GM19043 (cell line): Measurements from ENCODE around the gene MGAT5.

Source experiments
- ATAC-seq: cut with Tn5 transposase; IDR thresholded peaks from one replicate; pipeline ENCODE4 v1.9.1; 2021; ENCODE audit warnings: low read depth; ENCODE audit not compliant: unreplicated experiment

Gene MGAT5

DNA sequence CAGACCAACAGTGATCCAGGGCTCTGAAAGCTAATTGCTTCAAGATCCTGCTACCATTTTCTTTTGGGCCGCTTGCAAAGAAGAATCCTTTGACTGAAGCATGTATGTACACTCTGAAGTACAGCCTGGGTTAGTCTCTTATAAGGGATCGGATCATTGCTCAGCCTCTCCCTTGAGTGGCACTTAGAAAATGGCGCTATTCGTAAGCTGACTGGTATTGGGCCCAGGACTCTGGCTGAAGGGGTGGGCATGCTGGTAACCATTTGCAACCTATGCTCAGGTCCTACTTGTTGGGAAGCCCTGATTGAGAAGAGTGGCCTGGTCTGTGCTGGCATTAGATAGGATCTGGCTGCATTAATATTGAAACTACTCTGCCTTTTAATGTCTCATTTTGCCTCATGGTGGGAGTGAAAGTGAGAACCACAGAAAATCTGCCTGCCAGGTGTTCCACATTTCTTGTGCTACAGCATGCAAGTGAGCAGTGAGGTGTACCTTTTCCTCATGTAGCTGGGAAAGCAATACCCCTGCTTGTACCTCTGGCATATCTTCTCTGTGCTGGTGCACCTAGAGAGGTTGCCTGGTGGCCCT is 661 bp upstream of the MGAT5 start:
- ATAC-seq, result peak; percentile 56

DNA sequence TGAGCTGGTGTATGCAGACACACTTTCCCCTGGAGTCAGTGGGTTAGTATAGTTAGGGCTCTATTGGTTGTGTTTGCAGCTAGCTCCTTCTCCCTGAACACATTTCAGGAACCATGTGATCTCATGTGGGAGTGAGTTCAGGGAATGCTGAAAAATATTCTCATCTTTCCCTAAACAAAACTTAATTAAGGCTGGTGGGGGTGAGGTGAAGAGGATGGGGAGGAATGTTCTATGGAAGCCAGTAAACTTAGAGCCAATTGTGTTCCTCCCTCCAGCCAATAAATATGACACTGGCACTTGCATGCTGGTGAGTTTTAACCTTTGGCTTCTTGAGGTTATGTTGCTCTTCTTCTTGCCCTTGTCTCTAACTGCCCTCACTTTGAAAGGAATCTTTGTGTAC is 952 bp downstream of the MGAT5 start:
- no peak for ATAC-seq

DNA sequence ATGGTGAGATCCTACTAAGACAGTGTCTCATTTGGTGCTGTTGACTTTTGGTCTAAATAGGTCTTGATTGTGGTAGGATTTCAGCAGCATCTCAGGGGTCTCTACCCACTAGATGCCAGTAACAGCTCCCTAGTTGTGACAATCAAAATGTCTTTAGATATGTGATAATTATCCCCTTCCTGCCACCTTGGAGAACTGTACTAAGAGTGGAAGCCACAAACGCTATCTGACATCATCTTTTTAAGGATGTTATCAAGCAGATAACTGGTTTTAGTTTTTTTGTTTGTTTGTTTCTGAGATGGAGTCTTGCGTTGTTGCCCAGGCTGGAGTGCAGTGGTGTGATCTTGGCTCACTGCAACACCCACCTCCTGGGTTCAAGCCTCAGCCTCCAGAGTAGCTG is 3.1 kb downstream of the MGAT5 start:
- no peak for ATAC-seq

DNA sequence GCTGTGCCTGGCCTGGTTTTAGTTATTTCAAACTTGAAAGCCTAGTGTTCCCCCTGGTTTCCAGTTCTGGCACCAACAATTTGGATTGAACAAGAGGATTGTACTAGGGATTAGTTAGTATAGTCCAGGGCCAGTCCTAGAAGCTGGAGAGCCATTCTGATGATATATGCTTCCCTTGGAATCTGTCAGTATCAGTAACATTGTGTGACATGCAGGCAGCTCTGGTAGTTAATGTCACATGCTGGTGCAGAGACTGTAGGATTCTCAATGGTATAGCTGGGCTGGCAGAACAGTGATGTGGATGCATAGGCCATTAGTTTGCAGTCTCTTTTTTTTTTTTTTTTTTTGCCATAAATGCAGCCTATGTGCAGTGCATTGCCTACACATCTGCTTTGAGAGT is 3.6 kb downstream of the MGAT5 start:
- no peak for ATAC-seq

DNA sequence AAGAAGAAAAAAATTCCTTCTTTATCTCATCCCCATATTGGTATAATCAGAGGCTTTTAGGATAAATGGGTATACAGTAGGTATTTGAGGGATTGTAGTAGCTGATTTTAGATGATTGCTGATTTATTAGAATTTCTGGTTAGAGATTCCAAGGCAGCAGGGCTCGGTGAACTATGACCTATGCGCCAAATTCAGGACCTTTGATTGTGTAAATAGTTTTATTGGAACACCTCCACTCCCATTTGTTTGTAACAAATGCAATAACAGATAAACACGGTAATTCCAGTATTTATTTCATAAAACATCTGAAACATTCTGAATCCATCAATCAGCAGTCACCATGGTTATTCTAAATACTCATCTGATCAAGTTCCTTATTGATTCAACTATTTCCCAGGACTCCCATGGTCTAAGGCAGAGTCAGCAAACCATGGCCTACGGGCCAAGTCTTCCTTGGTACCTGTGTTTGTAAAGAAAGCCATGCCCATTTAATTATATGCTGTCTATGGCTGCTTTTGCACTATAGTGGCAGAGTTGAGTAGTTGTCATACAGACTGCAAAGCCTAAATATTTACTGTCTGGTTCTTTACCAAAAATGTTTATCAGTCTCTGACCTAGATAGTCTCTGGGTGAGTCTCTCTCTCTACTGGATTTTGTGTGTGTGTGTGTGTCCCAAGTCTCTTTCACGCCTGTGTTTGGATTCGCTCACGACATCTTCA is 4.3 kb downstream of the MGAT5 start:
- ATAC-seq, result no peak

DNA sequence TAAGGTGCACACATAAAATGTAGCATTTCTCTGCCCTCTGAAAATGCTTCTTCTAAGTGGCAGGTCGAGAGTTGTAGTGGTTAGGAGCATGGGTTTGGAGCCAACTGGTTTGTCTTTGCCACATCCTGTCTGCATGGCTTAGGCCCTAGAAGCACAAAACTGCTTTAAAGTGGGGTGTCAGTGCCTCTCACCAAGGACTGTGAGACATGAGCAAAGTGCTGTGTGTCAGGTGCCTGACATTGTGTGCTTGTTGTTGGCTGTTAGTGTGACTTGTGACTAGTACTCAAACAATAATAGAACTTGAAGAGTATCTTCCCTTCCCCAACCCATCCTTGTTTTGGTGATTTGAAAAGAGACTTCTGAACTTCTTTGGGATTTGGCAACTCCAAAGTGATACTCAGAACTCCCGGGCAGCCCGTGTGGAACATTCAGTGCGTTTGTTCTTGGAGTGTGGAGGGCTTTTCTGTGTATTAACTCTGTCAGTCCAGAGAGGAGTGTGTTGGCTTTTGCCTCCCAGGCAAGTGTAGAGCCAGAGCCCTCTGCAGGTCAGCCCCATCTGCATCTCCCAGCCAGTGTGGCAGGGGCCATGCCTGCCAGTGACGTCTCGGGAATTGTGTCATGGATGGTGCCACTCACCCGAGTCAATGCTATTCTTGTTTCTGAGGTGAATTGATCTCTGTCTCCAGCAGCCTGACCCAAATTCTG is 5.0 kb downstream of the MGAT5 start:
- peak; percentile 37 for ATAC-seq

DNA sequence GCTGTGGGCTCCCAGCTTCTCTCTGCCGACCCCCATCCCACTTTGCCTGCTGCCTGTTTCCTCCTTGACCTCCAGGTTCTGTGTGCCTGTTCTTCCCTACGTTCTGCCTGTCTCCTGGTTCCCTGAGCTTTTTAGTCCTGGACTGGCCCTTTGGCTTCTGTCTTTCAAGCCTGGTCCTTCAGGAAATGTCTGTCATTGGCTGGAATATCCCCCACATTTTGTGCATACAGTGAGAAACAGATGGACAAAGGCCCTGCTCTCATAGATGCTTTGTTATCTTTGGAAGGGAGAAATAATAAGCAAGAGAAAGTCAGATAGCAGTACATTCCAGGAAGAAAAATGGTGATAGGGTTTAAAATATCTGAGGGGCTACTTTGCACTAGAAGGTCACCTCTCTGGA is 5.7 kb downstream of the MGAT5 start:
- no peak for ATAC-seq

DNA sequence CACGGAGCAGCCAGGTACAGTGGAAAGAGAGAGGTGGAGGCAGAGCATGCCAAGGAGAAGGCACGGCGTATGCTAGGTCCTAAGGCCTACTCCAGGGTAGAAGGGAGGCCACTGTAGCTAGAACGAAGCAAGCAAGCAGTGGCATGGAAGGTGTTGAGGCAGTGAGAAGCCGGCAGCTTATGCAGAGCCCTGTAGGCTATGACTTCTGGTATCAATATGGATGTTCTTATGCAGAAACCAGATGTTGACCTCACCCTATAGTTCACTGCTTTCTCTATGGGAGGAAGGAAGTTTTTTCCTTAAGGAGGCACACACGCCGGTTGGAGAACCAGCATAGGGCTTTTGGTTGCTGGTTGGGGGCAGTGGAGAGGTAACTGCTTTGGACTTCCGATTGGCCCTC is 6.1 kb downstream of the MGAT5 start:
- no peak for ATAC-seq

DNA sequence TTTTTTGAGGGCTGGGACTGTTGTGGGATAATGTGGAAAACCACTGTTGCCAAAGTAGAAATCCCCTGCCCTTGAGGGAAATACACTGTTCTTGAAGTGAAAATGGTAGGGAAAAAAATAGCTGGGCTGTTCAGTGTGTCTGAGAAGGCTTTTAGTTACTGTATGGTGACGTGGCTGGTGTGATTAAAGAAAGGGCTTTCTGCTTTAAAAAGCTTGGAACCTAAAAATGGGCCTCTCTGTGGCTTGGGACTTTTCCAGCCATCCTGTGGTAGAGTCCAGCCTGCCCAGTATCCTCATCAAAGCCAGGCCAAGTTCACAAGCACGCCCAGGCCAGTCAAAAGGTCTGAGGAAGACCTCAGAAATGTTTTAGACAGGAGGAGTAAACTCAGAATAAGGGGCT is 6.8 kb downstream of the MGAT5 start:
- ATAC-seq, result no peak

DNA sequence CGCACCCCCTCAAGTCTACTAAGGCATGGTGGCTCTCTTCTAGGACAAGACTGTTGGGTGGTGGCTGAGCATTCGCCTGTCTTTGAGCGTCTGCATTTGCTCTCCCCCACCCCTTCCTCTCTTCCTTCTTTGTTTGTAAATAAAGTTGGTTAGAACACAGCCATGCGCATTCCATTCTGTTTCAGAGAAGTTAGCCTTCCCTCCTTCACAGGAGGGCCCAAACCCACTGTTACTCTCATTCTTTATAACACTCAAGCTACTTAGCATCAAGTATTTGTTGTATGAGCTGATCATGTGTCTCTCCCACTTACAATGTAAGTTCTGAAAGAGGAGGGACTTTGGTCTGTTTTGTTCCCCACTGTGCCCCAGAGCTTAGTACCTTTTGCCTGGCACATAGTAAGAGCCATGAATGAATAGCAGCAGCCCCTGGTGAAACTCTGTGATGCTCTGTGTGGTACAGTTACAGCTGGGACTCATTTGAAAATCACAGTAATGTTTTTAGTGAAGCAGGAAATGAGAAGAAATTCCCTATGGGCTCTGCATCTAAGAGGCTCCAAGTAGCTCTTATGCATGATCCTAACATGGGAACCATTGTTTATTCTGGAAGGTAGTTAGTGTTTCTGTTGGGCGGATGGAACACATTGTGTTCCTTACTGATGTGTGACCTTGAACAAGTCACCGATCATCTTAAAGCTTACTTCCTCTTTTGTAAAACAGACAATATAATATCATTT is 7.7 kb downstream of the MGAT5 start:
- peak; percentile 55 for ATAC-seq

DNA sequence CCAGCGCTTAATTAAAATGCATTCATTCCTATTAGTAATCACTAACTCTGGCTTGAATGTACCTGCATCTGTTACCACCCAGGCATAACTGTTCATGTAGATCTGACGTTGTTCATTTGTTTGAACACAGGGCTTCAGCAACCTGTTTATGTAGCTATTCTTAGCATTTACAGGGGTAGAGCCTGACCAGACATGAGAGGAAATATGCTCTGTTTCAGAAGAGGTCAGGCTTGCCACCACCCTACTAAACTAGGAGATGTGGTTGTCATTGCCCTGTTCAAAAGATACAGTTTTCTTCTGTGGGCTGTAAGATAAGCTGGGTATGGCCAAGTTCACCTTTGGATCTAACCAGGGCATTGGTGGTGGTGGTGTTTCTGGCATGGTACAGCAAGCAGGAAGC is 8.8 kb downstream of the MGAT5 start:
- peak; percentile 48 for ATAC-seq

DNA sequence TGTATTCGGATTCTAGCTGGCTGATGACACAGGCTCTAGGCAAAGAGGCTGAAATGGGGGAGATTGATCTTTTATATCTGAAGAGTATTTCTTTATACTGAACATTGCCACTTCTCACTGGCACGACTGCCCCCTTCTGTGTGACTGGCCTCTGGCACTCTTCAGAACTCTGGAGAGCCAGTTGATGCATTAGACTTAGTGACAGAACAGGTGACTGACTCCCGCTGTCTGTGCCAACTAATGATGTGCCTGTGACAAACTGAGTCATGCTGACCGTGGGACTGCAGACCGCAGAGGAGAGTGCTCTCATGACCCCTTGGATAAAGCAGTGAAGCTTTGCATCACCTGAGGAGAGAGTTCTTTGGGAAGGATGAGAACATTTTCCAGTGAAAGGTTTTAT is 14.4 kb downstream of the MGAT5 start:
- ATAC-seq, result no peak

DNA sequence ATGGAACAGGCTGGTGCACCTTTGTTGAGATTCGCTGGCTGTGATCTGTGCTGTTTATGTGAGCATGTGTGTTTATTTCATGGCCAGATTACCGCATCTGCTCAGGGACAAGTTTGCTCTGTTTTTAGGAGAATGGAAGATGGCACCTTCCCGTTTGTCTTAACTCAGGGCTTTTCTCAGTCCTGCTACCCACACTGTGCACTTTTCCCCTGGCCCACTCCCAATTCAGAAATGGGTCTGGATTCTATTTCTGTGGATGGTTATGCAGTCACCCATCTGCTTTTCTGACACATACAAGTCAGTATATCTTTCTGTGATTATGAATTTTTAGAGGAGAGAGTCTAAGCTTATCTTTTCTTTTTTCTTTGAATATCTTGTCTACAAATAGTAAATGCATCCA is 15.4 kb downstream of the MGAT5 start:
- no peak for ATAC-seq

DNA sequence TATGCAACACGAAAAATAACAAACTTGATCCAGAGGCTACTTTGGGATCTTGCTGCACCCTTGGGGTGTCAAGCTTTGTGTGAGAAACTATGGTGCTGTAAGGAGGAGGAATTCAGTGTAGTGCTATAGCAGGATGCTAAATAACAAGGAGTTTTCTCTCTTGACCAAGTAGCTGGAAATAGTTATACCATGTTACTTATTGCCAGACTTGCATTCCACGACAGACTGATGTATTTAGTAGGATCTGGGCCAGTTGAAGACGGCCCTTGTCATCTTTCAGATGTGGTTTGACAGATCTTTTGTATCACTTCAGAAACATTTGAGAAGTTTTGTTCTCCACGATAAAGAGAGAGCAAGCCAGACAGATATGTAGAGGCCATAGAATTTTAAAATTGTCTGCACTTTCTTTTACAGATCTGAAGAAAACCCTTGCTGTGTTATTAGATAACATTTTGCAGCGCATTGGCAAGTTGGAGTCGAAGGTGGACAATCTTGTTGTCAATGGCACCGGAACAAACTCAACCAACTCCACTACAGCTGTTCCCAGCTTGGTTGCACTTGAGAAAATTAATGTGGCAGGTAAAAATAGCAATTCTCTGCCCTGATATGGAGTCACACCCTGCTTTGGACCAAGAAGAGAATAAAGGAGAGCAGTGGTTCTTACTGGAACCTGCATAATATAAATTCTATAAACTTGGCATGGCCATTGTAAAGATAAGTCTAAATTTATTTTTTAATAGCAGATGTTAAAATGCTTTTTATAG is 16.3 kb downstream of the MGAT5 start:
- no peak for ATAC-seq

DNA sequence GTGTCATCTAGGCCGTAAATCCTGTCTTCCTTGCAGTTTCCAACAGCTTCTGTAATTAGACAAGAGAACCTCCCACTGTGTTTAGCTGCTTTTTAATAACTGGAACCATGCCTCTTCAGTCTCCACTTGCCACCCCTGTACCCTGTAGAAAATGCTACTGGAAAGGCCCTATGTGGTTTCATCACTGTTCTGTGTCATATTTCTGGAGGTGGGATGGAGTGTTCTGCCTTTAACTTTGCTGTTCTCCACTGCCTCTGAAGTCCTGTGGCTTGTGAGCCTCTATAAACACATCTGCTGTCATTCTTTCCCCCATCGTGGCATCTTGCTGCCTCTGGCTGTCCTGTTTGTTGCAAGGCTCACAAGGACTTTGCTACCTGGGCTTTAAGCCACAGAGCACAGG is 17.9 kb downstream of the MGAT5 start:
- ATAC-seq, result no peak

DNA sequence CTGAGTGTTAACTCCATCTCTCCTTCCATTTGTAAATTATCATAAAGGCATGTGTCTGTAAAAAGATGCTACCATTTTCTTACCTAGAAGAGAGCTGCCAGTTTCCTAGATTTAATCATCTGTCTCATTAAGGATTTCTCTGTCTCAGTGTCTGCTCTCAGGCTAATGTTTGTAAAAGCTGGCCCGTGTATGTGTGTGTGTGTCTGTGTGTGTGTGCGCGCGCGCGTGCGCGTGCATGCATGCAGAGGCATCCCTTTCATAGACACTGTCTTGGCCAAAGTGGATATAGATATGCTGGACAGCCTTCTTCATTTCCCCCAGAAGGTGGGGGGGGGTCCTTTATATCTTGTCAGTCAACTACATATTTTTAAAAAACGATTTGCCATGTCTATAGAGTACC is 18.9 kb downstream of the MGAT5 start:
- ATAC-seq, result no peak

DNA sequence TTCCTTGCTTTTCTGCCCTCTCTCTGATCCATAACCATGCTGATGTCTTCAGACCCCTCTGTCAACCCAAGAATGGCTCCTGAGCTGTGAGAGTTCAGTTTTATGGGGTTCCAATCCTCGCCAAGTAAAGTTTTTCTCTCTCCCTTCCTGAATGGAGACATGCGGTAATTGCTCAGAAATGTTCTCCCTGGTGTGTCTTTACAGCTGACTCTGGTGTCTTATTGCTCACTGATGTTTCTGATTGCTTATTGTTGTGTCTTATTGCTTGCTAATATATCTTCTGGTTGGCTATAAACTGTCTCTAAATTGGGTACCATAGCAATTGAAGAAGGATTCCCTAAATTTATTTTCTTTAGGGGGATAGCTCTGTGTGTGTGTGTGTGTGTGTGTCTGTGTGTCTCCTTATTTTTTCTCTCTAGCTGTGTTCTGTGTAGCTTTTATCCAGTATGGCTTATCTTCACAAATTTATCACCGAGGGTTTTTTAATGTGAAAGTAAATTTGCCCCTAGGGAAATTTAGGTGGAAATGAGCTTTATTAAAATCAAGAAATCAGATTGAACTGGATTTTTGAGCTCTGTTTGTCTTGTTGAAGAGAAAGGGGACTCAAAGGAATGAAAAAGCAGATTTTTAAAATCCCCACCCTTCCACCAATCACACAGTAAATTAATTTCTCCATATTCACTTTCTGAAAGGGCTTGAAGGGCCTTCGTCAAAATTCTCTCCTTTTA is 19.5 kb downstream of the MGAT5 start:
- ATAC-seq, result no peak

DNA sequence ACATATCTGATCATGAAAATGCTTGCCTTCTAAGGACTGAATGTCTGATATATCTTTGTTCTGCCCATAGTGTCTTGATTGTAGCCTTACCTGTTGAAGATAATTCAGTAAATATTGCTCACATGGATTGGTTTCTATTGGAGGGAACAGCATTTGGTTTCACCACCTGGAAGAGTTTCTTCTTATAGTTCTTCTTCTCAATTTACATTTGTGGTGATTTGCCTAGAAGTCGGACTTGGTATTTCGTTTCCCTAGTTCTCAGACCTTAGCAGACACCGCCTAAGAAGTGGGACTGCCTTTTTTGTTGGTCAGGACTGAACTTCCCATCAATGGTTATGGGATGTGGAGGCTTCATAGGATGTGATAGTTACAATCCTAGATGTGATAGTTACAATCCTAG is 20.2 kb downstream of the MGAT5 start:
- ATAC-seq, result no peak

DNA sequence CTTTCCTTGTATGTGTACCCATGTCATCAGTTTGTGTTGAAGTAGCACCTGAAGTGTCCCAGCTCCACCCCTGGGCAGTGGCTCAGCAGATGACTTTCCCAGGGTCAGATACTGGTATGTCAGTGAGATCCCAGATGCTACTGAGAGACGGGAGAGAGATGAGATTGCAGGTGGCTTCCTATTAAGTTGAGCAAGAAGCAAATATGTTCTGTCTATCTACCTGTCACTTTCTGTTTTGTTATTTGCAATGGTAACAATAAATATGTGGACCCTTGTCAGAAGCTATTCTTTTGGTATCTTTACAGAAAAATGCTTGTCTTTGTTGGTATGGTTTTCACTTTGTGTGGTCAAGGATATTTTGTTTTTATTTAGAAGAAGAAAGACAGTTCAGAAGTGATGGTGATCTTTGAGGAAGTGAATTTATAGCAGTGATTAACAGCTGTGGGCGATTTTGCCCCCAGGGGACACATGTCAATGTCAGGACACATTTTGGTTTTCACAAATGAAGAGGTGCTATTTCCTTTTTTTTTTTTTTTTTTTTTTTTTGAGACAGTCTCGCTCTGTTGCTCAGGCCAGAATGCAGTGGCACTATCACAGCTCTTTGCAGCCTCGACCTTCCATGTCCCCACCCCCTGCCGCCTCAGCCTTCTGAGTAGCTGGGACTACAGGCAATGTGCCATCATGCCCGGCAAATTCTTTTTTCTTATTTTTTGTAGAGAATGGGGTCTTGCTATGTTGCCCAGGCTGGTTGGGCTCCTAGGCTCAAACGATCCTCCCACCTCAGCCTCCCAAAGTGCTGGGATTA is 21.4 kb downstream of the MGAT5 start:
- ATAC-seq, result peak; percentile 91
